GM19239 (cell line): ENCODE results near the gene GFI1B.
"Not testable (repeated sequence)": the region's sequence is repeated elsewhere in the genome, so short reads cannot be mapped to it uniquely, and the experiment has no call there.

Source experiments
- DNase-seq: peaks from one replicate; pipeline ENCODE4 v3.0.0; 2011; ENCODE audit warnings: low spot score; ENCODE audit not compliant: insufficient read length
- FAIRE-seq: peaks from 2 replicates; lab custom pipeline; 2011; peaks lifted over from hg19 to GRCh38; lab: Jason Lieb, UNC

The GFI1B gene

GRCh38 chr9:132965478-132965877 lies 13.0 kb upstream of the GFI1B start:
- FAIRE-seq (no peak), DNase-seq (no peak)

GRCh38 chr9:132967908-132968307 lies 10.6 kb upstream of the GFI1B start:
- not testable (repeated sequence) for FAIRE-seq, DNase-seq

DNA sequence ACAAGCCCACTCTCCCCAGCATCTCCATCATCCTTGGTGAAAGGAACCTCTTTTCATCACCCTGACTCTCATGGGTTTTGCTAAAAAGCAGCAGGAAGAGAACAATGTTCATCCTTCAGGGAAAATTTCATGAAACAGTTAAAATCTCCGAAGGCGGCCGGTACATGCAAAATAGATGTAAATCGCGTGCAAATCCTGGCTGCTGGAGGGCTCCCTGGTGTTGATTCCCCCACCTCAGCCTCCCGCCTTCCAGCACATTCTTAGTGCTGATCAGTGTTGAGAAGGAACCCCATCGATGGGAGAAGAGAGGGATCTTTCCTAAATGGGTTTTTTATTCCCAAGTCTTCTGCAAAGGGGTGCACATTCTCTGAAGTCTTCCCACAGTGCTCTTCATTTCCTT lies 8.7 kb upstream of the GFI1B start:
- FAIRE-seq: no peak
- DNase-seq: no peak

GRCh38 chr9:132970324-132971062 lies 8.0 kb upstream of the GFI1B start:
- no peak for FAIRE-seq
- no peak for DNase-seq

DNA sequence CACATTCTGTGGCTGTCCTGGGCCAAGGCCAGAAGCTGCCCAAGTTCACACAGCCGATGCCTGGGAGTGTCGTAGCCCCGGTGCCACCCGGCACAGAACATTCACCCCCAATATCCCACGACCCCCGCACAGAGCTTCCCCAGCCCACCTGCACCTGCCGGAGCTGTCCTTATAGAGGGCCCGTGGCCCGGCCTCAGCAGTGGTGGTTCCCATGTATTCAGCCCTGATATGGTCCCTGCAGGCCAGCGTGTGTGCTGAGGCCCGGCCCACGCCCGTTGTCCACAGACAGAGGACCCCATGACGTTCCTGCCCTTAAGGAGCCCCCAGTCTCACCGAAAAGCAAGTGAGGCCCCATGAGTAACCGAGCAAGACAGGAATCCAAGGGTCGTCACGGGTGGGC lies 5.3 kb upstream of the GFI1B start:
- DNase-seq (no peak), FAIRE-seq (no peak)

DNA sequence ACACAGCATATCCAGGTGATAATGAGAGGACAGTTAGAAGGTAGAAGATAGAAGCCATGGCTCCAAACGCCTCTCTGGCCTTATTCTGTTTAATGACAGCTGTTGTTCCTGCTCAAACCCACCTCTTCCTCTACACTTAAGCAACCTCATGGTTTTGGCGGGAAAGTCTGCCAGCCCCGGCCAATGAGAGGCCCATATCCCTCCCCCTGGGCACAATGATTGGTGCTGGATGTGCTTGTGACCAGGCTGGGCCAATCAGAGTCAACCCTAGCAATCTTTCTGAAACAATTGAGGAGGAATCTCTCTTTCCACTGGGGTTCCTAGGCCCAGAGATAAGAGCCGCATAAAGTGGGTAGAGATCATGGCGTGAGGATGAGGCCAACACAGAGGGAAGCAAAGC lies 4.8 kb upstream of the GFI1B start:
- FAIRE-seq: no peak
- no peak for DNase-seq

DNA sequence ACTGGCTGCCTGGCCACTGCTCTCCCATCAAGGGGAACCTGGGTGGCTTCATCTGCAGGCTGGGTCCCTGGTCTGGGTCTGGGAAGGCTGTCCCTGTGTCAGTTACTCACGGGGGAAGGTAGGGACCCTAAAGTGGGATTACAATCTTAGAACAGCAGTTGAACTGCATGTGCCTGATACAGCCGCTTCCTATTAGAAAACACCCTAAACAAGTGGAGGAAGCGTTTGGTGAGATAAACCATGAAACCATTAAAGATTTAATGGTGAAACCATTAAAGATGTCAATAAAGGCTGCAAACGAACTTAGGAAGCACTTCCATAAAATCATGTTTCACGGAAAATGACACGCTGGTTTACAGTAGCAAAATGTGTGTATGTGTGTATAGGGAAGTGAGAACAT lies 2.5 kb upstream of the GFI1B start:
- FAIRE-seq: no peak
- no peak for DNase-seq

DNA sequence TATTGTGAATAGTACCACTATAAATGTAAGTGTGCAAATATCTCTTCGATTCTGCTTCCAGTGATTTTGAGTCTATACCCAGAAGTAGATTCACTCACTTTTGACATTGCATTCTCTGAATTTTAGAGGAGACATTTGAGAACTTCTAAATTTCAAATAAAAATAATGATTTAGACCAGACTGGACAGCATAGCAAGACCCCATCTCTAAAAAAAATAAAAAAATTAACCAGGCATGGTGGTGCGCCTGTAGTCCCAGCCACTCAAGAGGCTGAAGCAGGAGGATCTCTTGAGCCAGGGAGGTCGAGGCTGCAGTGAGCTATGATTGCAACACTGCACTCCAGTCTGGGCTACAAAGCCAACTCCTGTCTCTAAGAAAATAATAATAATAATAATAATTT lies 1.9 kb upstream of the GFI1B start:
- FAIRE-seq (no peak), DNase-seq (no peak)

DNA sequence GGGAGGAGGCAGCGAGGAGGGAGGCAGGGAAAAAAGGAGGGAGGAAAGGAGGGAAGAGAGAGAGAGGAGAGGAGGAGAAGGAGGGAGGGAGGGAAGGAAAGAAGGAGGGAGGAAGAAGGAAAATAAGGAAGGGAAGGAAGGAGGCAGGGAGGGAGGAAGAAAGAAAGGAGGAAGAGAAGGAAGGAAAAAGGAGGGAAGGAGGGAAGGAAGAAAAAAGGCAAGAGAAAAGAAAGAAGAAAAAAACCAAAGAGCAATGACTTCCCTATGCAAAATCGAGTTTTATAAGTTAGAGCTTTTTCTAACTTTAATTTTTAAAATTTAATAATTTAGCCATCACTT lies 413 bp upstream of the GFI1B start:
- FAIRE-seq: no peak

GRCh38 chr9:132980157-132980556 lies 1.7 kb downstream of the GFI1B start:
- DNase-seq (no peak), FAIRE-seq (no peak)

More for the DNA sequence above, 413 bp upstream of the GFI1B start:
- no peak for DNase-seq

- peak; percentile 82 for FAIRE-seq
- peak; percentile 65 for DNase-seq
Measured at GRCh38 chr9:132982458-132982857, 4.0 kb downstream of the GFI1B start.

DNA sequence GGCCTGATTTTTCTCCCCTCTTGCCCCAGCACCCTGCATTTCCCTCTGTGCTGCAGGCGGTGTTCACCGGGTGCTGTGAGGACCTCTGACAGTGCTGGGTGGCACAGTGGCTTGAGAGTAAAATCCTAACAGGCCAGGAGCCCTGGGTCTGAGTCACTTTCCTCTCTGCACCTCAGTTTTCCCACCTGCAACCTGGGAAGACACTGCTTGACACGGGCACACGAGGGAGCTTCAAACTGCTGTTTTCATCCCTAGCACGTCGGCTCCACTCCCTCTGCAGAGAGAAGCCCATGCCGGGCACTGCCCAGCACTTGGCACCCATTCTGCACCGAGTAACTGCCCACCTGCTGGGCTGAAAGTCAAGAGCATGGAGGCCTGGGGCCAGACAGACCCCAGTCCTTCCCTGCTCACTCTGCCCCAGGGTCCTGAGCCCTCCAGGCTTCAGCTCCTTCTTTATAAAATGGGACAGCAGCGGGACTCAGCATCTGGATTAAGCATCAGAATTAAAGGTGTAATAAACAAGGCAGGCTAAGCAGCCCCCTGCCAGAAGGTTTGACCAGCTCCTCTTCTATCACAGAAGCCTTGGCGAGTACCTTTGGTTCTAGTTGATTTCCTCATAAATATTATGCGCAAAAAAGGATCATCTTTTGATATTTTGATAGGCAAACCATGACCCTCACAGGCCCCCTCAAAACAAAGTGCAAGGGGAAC lies 5.2 kb downstream of the GFI1B start:
- no peak for FAIRE-seq
- DNase-seq: no peak

- FAIRE-seq (no peak), DNase-seq (no peak)
Measured at GRCh38 chr9:132984202-132985070, 5.9 kb downstream of the GFI1B start.

DNA sequence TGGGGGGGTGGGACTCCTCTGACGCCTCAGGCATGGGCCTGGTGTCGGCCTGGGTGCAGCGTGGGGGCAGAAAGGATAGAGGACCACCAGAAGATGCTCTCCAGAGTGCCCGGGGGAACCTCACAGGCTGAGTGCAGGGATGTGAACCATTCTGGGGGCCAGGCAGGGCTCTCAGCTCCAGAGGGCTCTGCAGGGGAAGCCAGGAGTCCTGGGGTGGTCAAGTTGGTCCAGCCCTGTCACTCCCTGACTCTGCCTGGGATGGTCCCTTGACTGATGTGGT lies 6.5 kb downstream of the GFI1B start:
- FAIRE-seq (no peak), DNase-seq (no peak)

DNA sequence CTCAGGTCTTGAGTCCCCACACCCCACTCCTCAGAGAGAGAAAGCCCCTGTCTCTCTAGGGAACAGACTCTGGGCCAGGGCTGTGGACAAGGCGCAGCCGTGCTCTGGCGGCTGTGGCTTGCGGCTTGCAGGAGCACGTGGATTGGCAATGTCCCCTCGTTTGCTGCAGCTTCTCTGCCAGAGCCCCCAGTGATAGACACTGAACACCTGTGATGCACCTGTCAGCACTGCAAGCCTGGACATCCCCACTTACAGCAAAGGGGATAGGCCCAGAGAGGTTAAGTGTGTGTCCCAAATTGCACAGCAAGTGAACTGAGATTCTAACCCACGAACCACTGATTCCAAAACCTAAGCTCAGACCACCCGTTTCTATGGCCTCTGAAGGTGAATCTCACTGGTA lies 7.0 kb downstream of the GFI1B start:
- FAIRE-seq: no peak
- no peak for DNase-seq

DNA sequence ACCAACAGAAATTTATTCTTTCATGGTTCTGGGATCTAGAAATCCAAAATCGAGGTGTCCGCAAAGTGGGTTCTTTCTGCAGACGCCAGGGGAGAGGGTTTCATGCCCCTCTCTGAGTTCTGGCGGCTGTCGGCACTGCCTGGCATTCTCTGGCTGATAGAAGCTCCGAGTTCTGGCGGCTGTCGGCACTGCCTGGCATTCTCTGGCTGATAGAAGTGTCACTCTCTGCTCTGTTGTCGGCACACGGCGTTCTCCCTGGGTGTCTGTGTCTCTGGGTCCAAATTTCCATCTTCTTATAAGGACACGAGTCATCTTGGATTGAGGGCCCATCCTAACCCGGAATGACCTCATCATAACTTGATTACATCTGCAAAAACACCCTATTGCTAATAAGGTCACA lies 7.6 kb downstream of the GFI1B start:
- DNase-seq (no peak), FAIRE-seq (no peak)

DNA sequence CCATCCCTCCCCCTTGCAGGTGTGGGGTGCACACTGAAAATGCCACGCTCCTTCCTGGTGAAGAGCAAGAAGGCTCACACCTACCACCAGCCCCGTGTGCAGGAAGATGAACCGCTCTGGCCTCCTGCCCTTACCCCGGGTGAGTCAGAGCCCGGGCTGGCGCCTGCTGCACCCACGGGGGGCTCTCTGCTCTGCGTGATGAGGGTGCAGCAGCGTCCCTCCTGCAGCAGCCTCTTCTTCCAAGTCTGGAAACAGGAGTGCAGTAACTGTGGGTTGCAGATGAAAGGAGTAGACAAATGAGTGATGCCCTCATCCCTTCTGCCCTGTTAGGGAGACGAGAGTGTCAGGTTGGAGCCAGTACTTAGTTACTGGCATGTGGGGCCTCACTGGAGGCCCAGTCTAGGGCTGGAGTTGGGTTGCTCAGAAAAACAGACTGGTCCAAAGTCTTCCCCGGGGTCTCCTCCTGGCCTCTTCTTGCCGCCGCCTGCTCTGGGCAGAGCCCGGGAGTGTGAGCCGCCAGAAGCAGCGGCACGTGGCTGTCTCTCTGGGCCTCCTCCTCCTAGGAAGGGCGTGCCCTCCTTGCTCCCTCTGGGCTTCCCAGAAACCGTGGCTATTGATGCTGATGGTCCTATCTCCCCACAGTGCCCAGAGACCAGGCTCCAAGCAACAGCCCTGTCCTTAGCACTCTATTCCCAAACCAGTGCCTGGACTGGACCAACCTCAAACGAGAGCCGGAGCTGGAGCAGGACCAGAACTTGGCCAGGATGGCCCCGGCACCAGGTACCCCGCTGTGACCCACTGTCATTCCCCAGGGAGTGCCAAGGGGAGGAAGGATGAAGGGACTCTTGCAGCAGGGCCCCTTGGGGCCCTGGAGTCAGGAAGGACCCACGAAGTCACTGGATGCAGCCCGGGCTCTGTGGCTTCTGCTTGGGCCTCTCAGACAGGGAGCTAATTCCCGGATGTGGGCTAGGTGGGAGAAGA lies 8.4 kb downstream of the GFI1B start:
- DNase-seq (no peak), FAIRE-seq (no peak)

DNA sequence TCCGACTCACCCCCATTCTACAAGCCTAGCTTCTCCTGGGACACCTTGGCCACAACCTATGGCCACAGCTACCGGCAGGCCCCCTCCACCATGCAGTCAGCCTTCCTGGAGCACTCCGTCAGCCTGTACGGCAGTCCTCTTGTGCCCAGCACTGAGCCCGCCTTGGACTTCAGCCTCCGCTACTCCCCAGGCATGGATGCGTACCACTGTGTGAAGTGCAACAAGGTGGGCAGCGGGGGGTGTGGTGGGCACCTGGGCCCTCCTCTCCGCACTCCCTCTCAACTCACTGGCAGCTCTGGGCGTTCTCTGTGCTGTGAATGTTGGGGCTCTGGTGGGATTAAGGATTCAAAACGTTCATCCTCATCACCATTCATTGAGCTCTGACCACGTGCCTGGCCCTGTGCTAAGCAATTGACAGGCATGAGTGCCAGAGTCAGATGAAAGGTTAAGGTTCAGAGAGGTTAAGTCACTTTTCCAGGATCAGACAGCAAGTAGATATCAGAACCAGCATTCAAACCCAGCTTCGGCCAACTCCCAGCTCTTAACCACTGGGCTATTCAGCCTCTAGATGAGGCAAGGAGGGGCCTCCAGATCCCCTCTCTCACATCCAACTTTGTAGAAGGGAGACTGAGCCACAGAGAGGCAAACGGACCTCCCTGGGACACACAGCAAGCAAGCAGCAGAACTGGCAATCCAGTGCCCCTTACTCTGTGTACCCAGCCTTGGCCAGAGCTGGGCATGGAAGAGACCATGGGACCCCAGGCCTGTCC lies 9.9 kb downstream of the GFI1B start:
- DNase-seq (no peak), FAIRE-seq (no peak)

DNA sequence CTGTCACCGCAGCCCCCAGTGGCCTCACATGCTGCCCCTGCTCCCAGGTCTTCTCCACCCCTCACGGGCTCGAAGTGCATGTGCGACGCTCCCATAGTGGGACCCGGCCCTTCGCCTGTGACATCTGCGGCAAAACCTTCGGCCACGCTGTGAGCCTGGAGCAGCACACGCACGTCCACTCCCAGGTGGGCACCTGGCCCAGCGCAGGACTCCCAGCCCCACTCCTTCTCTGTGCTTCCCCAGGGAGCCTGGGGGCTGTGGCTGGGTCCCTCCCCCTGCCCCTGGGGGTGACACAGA lies 10.5 kb downstream of the GFI1B start:
- FAIRE-seq (no peak), DNase-seq (no peak)
